H1 (cell line): ENCODE measurements around the gene ING1. TPM values are rescaled to one million over a fixed set of nuclear protein-coding genes. Genes with fewer than 3 reads are reported as not detected.
A peak's percentile ranks its signal among the peaks of the same experiment; 100 is the strongest.

Source experiments
- CHD7 ChIP-seq: fragments of 300-600 bp; sonication (generic); IDR thresholded peaks from 2 replicates; pipeline ENCODE4 v1.7.1; 2012; ENCODE audit warnings: low read length, moderate library complexity, mild to moderate bottlenecking, inconsistent platforms; ENCODE audit not compliant: insufficient replicate concordance
- EGR1 ChIP-seq: IDR thresholded peaks from 2 replicates; pipeline ENCODE4 v1.6.1; 2011; ENCODE audit warnings: low read depth, low read length, borderline replicate concordance
- EP300 ChIP-seq, 2 experiments: IDR thresholded peaks; 1 replicate in 1 of 2; 2 replicates in 1 of 2; pipeline ENCODE4 v1.6.1; 2011 to 2012; ENCODE audit warnings: low read depth in 2 of 2, low read length in 2 of 2, mild to moderate bottlenecking in 2 of 2, borderline replicate concordance in 1 of 2, inconsistent platforms in 1 of 2, moderate library complexity in 1 of 2
- FOSL1 ChIP-seq: IDR thresholded peaks from 2 replicates; pipeline ENCODE4 v1.6.1; 2011; ENCODE audit warnings: mild to moderate bottlenecking, low read depth, low read length, moderate library complexity; ENCODE audit not compliant: insufficient read depth
- HDAC2 ChIP-seq, 2 experiments: fragments of 300-600 bp in 1 of 2; sonication (generic) in 1 of 2; IDR thresholded peaks; 2 replicates each; pipeline ENCODE4 v1.6.1; 2011 to 2012; ENCODE audit warnings: low read depth in 2 of 2, low read length in 2 of 2, mild to moderate bottlenecking in 2 of 2, moderate library complexity in 2 of 2, borderline replicate concordance in 1 of 2, inconsistent platforms in 1 of 2
- NRF1 ChIP-seq: IDR thresholded peaks from 2 replicates; pipeline ENCODE4 v1.6.1; 2011; ENCODE audit warnings: mild to moderate bottlenecking, low read depth, low read length, improper control_type of control experiment
- SRF ChIP-seq: IDR thresholded peaks from 2 replicates; pipeline ENCODE4 v1.6.1; 2011; ENCODE audit warnings: mild to moderate bottlenecking, low read depth, low read length, moderate library complexity
- YY1 ChIP-seq: IDR thresholded peaks from 2 replicates; pipeline ENCODE4 v1.6.1; 2011; ENCODE audit warnings: low read depth, mild to moderate bottlenecking, low read length
- polyA plus RNA-seq, 7 experiments: library from polyadenylated mRNA; depleted of rRNA in 3 of 7; stranded (reverse) in 5 of 7; unstranded in 2 of 7; fragments of >200 nt in 5 of 7; fragments of 200-250 nt in 2 of 7; gene quantifications; 1 replicate in 5 of 7; 2 replicates in 1 of 7; 4 replicates in 1 of 7; pipeline versions ENCODE4 v1.2.1 to v1.2.3, GENCODE V29; 2011 to 2013; ENCODE audit warnings: missing spikeins in 2 of 7, mixed read lengths in 2 of 7
- total RNA-seq: library from RNA; stranded (reverse); fragmentation: NEBNext Ultra II Directional; extraction: Animal tissue kit (Norgen Biotek cat#: 25700); gene quantifications from 2 replicates; pipeline ENCODE4 v1.2.1, GENCODE V29; 2021
- TF ChIP-seq, protein P1 (sequence below): IDR thresholded peaks from 2 replicates; pipeline ENCODE4 v1.6.1; 2011; ENCODE audit warnings: low read length, improper control_type of control experiment

The ING1 gene
- total and polyA plus RNA-seq, 2 of the 8 experiments (the other 6 are each of a cell fraction or from before 2014, with no cell fraction given) = 22.3 to 26.6 TPM

DNA sequence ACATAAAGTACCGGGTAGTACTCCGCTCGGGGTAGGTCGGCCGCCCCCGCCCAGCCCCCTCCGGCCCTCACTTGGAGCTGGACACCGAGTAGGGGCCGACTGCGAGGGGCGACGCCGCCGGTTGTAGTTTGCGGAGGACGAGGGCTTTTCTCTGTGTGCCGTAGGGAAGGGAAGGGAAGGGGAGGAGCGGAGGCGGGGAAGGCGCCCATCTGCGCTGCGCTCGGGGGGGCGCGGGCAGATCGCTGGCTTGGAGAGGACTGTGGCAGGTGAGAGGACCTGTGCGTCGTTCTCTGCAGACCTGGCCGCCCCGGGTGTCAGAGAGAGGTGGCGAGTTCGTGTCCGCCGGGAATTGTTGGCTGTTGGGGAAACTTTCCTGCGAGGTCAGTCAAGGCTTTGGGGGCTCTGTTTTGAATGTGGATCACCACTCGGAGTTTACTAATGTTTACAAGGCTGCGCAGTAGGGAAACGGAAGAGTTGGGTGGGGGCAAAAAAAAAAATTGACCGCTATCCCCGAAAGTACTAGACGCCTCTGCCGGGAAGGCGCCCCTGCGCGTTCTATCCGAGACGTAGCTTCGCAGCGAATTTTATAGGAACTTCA lies 1.4 kb downstream of the ING1 start (continued):
- TF ChIP-seq, protein P1, sequence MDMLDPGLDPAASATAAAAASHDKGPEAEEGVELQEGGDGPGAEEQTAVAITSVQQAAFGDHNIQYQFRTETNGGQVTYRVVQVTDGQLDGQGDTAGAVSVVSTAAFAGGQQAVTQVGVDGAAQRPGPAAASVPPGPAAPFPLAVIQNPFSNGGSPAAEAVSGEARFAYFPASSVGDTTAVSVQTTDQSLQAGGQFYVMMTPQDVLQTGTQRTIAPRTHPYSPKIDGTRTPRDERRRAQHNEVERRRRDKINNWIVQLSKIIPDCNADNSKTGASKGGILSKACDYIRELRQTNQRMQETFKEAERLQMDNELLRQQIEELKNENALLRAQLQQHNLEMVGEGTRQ = no peak
- TF ChIP-seq FOSL1 = no peak
- TF ChIP-seq NRF1 = 0 out of 2 replicates have a peak, but pooled peaks have one; percentile 3
- no peak for TF ChIP-seq EP300 (IDR thresholded peaks at IDR 0.05; ENCODE audit: borderline replicate concordance in 1 of 2, low read depth in 2 of 2, low read length in 2 of 2)
- TF ChIP-seq YY1 = no peak
- TF ChIP-seq EGR1 = no peak
- TF ChIP-seq CHD7 = no peak
- TF ChIP-seq SRF = no peak
- peak in 1 of 2 experiments; percentile 18; a peak in 1 of 4 replicates for TF ChIP-seq HDAC2 (IDR thresholded peaks at IDR 0.05; ENCODE audit: borderline replicate concordance in 1 of 2, low read depth in 2 of 2, low read length in 2 of 2)
